OCI-M2 (cell line): Measurements from ENCODE around the gene NHERF1.
A peak's percentile ranks its signal among the peaks of the same experiment; 100 is the strongest.

Experiments used
- DNase-seq: peaks from one replicate; lab custom pipeline; 2025; ENCODE audit not compliant: unreplicated experiment; lab: John Stamatoyannopoulos, UW

The NHERF1 gene

DNA sequence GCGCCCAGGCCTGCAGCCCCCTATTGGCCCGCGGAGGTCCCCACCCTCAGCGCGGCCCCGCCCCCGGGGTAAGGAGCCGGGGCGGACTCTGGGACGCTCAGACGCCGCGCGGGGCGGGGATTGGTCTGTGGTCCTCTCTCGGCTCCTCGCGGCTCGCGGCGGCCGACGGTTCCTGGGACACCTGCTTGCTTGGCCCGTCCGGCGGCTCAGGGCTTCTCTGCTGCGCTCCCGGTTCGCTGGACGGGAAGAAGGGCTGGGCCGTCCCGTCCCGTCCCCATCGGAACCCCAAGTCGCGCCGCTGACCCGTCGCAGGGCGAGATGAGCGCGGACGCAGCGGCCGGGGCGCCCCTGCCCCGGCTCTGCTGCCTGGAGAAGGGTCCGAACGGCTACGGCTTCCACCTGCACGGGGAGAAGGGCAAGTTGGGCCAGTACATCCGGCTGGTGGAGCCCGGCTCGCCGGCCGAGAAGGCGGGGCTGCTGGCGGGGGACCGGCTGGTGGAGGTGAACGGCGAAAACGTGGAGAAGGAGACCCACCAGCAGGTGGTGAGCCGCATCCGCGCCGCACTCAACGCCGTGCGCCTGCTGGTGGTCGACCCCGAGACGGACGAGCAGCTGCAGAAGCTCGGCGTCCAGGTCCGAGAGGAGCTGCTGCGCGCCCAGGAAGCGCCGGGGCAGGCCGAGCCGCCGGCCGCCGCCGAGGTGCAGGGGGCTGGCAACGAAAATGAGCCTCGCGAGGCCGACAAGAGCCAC is at the start of gene NHERF1:
Gene NHERF1, plus strand, starts transcription at position 100 of the 750 bp plus-strand sequence. Its CDS starts 219 bp downstream, at position 319.
- DNase-seq, result peak; percentile 43

DNA sequence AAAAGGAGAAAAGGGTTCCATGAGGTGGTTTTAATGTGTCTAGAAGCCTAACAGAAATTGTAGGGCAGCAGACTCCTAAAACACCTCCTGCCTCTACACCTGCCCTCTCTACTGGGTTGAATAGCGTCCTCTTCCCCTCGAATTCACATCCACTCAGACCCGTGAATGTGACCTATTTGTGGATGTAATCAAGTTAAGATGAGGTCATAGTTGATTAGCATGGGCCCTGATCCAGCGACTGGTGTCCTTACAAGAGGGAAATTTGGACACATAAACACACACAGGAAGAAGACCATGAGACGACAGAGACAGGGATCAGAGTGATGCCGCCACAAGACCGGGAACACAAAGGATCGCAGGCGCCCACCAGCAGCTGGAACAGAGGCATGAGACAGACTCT is 49.2 kb upstream of the NHERF1 start:
- DNase-seq, result no peak

DNA sequence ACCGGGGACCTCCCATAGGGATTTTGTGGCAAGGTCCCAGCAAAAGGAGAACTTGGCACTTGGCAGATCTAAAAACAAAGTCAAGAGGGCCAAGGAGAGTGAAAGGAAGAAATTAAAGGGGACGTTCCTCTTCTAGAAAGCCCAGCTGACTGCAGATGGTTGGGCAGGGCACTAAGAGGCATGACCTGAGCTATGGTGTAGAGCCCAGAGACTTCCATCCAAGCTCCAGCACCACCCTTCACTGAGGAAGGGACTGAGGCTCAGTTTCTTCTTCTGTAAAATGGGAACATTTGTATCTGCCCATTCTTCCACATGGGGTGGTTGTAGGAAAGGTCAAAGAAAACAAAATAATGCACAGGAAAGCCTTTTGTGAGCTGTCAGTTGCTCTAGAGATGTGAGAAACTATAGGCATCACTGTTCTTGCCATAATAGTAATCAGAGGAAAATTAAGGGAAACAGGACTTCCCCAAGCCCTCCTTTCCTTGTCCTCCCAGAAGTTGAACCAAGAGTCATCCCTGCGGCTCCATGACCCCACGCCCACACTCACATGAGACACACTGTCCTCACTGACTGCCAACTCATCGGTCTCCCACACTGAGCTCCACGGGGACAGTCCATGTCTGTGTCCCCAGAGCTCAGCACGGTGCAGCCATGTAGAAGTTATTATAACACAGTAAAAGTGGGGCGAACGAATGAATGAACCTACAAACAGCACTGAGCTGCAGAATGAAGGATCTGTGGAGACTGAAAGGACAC is 46.1 kb upstream of the NHERF1 start:
- no peak for DNase-seq

DNA sequence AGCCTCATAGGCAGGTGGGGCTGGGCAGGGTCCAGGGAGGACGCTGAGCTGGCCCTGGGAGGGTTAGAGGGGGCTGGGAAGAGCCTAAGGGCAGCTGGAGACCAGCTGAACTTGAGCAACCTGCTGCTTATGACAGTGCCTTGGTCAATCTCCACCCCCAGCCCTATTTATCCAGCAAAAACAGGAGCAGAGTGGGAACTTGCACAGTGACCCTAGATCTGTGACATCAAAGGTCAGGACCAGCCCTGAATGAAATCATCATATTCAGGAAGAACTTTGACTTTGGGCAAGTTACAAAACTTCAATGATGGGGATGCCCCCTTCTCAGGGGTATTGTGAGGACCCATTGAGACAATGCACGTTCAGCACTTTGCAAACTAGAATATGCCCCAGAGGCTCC is 45.1 kb upstream of the NHERF1 start:
- no peak for DNase-seq

DNA sequence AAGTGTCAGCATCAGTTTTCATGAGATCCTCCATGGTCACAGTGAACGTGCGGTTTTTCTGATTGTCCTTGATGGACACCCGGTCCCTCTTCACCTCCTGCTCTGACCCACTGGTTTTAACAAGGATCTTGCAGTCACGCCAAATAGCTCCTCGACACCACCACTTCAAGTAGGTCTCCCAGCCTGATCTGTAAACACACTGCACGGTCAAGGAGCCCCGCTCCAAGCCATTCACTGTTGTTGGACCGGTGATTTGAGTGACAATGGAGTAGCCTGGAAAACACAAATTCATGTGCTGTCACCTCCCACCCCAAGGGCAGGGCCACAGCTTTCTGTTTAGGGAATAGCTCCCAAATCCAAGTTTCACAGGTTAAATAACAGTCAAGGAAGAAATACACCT is 43.9 kb upstream of the NHERF1 start:
- DNase-seq, result no peak

DNA sequence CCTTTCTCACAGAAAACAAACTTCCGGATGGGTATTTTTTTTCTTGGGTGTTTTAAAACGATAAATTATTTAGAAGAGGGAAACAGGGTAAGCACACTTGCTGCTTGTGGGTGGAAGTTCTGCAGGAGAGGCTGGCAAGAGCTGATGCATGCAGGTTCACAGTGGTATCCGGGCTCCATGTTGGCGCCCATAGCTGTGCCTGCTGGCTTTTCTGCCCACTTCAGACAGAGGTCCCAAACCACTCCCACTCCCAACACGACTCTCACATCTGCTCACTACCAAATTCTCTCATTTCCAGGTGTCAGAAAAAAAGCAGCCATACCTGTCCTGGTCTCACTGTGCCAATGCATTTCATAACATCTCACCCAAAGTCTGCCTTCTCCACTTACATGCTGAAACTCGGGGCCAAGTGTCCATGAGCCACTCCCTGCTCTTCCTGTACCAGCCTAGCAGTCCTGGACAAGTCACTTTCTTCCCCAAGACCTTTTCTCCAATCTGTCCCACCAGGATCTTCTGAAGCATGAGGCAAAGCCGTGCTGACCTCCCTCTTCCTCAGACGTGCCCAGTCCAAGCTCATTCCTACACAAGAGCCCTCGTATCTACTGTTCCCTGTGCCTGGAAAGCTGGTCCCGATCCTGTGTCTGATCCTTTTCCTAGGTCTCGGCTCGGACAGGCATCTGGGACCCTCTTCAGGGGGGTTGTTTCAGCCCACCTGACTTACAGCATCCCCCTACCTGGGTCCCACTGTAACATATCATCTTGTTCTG is 37.2 kb upstream of the NHERF1 start:
- DNase-seq, result no peak

DNA sequence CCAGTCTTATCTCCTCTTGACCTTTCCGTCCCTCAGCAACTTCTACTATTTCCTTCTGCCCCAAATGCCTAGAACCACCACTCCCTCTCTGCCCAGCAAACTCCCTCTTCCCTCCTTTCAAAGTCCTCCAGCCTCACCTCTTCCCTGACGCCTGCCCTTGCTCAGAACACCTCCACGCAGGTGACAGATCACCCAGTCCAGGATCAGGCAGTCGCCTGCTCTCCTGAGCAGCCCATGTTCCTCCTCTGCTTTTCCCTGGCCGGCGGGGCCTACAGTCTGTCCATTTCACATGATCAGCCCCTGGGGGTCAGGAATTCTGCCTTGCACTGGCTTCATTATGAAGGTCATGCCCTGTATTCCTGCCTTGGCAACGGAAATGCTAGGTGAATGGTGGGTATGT is 36.1 kb upstream of the NHERF1 start:
- no peak for DNase-seq

DNA sequence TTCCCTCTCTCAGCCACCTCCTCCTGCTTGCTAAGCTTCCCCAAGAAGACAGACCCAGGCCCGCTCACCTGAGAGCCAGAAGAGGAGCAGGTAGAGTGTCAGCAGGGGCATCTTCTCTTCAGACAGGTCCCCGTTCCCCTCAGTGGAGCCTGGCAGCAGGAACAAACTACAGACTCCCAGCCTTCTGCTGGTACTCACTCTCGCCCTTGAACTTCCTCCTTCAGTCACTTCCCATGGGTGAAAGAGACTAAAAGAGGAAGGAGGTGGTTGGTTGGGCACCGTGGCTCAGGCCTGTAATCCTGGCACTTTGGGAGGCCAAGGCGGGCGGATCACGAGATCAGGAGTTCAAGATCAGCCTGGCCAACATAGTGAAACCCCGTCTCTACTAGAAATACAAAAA is 35.7 kb upstream of the NHERF1 start, which contains the start of gene CD300LF:
Gene CD300LF, minus strand, starts transcription at position 168 of the 400 bp plus-strand sequence. Its CDS starts 57 bp downstream, at position 111.
- DNase-seq, result no peak

DNA sequence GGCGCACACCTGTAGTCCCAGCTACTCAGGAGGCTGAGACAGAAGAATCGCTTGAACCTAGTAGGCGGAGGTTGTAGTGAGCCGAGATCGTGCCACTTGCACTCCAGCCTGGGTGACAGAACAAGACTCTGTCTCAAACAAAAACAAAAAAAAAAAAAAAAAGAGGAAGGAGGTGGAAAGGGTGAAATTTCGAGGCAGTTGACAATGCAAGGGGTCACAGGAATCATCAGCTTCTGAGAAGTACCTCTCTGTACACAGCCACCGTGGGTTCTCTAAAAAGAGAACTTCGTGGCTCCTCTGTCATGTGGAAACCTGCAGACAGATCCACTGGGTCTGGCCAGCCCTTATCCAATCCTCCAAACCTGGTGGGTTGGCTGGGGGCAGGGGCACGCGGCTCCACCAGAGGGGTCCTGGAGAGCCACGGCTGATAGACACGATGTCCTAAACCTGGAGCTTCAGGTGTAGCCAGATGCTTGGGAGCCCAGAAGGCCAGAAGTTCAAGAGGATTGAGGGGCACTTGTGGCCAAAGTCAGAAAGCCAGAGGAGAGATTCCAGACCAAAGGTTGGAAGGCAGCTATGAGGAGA is 35.2 kb upstream of the NHERF1 start:
- no peak for DNase-seq

DNA sequence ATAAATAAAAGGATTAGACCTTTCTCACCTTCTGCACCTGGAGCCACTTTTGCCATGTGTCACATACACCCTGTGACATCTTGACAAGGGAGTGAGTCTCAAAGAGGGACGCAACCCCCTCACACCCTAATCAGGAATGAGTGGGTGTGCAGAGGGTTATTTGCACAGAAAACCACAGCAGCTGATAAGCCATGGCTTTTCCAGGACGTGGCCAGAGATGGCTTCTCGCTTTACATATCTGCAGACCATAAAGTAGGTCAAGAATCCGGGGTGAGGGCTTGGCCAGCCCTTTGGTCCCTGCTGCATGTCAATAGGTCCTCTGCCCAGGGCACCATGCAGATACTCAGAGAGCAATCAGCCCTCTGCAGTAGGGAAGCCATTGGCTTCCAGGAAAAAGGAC is 33.3 kb upstream of the NHERF1 start:
- DNase-seq, result no peak

DNA sequence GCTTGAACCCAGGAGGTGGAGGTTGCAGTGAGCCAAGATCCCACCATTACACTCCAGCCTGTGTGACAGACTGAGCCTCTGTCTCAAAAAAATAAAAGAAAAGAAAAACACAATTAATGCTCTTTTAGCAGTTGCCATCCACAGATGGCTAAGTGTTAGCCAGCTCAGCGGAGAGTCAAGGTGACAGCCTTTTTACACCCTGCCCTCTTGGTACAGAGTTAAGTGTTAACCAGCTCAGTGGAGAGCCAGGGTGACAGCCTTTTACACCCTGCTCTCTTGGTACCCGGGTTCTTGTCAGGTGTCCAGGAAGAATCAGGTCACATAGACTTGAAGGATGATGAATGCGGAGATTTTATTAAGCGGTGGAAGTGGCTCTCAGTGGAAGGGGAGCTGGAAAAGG is 27.9 kb upstream of the NHERF1 start:
- no peak for DNase-seq

DNA sequence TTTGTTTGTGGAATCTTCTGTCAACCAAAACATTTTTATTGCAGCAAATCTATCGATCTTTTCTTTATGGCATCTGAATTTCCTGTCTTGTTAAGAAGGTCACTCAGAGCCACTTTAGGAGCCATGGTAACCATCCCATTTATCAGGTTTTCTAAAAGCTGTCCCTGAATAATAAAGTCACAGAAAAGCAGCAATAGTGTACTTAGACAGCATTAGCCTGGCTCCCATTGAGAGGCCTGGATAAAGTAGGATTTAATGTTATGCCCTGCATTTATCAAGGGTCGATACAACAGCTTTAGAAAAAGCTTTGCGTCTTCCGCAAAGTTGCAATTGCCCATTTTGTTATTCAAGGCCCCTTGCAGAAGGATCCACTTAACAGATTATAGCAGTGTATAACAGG is 25.6 kb upstream of the NHERF1 start:
- no peak for DNase-seq

DNA sequence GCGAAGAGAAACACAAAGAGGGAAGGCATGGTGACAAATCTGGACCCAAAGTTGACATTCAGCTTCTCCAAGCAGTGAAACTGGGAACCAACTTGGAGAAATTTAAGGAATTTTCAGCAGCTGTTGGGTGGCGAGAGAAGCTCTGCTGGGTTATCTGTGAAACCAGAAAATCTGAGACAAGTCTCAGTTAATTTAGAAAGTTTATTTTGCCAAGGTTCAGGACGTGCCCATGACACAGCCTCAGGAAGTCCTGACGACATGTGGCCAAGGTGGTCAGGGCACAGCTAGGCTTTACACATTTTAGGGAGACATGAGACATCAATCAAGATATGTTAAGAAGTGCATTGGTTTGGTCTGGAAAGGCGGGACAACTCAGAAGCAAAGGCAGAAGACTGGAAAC is 24.5 kb upstream of the NHERF1 start:
- DNase-seq, result no peak

DNA sequence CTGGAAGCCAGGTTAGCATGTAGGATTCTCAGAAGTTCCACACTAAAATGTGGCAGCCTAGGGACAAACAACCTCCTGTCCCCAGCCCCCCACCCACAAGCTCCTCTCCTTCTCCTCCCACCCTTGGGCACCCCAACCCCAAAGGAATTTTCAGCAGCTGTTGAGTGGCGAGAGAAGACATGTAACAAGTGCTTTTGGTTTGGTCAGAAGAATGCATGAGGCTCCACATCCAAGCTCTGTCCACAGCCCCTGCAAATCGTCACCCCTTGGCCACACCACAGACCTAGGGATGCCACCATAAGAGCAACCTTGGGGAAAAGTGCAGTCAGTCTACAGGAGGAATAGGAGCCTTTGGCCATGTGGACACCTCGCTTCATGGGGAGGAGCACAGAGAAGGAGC is 23.3 kb upstream of the NHERF1 start:
- no peak for DNase-seq

DNA sequence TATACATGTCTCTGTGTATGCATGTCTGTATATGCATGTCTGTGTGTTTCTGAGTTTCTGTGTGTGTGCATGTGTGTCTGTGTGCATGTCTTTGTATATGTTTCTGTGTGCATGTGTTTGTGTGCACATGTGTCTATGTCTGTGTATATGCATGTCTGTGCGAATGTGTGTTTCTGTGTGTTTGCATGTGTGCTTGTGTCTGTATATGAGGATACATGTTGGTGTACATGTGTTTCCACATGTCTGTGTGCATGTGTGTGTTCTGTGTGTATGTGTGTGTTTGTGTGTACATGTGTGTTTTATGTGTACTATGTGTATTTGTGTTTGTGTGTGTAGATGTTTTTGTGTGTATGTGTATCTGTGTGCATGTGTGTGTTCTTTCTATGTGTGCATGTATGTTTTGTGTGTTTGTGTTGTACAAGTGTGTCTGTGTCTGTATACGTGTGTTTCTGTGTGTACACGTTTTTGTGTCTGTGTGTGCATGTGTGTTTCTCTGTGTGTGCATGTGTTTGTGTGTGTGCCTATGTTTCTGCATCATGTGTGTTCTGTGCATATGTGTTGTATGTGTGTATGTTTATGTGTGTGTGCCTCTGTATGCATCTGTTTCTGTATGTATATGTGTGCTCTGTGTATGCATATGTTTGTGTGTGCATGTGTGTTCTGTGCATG is 20.3 kb upstream of the NHERF1 start:
- DNase-seq, result no peak

DNA sequence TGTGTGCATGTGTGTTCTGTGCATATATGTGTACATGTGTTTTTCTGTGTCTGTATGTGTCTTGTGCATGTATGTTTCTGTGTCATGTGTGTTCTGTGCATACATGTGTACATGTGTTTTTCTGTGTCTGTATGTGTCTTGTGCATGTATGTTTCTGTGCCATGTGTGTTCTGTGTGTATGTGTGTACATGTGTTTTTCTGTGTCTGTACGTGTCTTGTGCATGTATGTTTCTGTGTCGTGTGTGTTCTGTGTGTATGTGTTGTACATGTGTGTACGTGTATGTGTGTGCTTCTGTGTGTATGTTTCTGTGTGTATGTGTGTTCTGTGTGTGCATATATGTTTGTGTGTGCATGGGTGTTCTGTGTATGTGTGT is 19.7 kb upstream of the NHERF1 start:
- no peak for DNase-seq

DNA sequence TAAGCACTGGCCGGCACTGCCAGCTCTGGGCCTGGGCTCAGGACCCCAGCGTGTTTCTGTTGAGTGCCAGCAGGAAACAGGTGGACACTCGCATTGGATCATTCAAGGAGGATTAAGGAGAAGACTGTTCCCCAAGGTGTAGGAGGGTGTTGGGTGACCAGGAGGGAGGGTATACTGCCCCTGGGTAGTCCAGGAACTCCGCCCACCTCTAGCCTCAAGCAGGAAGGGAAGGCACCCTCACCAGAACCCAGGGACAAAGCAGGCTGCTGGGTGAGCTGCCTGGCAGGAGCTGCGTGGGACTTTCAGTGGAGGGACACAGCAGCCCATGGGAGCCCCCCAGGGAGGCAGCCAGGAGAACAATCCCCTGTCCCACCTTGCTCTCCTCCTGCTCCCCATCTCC is 19.1 kb upstream of the NHERF1 start:
- DNase-seq, result no peak

DNA sequence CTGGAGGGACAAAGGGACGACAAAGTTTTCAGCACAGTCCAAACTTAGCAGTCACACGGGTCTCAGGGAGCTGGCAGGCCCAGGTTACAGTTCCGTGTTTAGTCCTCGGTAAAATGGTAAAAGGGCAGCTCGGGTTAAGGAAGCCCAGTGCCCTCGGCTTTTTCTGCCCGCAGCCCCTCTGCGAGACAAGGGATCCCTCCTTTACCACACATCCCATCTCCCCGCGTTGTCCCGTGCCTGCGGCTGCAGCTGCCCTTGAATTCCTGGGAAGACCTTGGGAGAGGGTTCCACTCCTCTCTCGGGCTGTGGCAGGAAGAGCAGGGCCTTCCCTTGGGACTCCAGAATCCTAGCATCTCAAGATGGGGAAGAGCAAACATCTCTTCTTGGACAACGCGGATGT is 18.6 kb upstream of the NHERF1 start:
- DNase-seq, result no peak

DNA sequence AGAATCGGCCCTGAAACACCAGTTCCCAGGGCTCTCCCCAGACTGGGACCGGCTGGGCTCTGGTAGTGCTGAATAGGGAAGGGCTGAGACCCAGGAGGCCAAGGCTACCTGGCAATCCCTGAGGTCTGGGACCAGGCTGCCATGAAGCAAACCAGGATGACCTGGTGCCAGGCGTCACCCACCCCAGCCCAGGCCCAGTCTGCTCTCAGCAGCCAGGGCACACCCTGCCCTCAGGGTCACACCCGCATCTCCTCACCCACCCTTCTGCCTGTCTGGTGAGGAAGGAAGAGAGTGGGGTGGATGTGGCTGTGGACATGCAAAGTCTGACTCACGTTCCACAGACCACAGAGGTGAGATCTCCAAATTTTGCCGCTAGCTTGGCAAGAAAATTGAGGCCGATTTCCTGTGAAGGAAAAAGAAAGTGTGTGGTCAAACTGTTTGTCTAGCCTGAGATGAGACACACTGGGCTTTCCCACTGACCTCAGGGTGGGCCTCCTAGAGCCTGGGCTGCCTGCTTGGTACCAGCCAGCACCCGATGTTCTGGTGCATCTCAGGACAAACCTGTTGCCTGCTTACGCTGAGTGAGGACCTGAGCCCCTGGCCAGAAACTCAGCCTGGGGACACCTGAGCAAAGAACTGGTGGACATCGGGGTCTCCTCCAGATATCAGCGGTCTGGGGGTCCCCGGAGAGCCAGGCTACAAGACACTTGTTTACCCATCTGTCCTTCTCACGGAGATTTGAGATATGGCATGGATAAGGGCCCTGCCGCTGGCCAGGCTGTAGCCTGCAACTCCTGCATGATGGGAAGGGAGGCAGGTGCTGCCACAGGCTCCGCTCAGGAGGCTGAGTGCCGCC is 17.7 kb upstream of the NHERF1 start:
- DNase-seq, result no peak

DNA sequence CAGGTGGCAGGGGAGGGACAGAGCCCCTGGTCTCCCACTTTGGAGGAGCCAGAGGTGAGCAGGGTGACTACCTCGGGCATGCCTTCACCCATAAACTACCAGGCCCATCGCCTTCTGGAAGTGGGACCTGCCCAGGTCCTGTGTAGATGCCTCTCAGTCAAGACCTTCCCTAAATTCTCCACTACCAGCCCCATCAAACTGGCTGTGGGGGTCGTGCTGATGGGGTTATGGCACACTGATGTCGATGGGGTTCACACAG is 17.2 kb upstream of the NHERF1 start:
- DNase-seq, result no peak
